Measurements from ENCODE around the gene PKMYT1.

Gene PKMYT1

DNA sequence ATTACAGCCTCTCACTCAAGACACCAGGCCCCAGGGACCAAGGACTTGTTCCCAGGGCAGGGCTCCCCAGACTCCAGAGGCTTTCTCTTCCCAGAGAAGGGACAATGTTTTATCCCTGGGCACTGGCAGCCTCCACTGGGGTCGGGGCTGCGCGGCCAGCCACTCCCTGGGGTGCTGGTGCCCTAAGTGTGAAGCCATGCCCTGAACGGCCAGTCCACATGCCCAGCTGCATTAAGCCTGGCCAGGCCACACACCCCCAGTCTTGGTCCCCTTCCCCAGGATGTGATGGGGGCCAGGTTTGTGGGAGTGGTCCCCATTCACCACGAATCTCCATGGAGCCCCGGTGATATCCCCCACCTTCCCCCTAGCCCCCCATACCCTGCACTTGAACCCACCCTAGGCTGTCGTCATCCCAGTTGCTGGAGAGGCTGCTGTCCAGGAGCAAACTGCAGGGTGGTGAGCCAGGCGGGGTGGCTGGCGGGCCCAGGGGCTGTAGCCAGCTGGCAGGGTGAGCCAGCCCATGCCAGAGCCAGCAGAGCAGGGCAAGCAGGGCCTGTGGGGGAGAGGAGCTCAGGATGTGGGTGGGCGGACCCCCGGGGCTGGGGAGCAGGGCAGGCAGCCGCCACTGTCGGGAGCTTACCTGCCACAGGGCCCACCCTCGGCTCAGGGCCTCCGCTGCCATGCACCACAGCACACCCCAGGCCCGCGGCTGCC lies 6.5 kb downstream of the PKMYT1 start:
- DNase-seq (ENCODE audit: low spot score): no peak

GRCh38 chr16:2973093-2973492 lies 7.2 kb downstream of the PKMYT1 start:
- no peak for DNase-seq (ENCODE audit: low spot score)

GRCh38 chr16:2971985-2972784 lies 8.1 kb downstream of the PKMYT1 start:
- DNase-seq (ENCODE audit: low spot score): no peak

GRCh38 chr16:2971134-2971984 lies 8.9 kb downstream of the PKMYT1 start:
- no peak for DNase-seq (ENCODE audit: low spot score)

GRCh38 chr16:2970563-2970962 lies 9.7 kb downstream of the PKMYT1 start:
- DNase-seq (ENCODE audit: low spot score): no peak

- peak; percentile 56 for DNase-seq (ENCODE audit: low spot score)
Observed at GRCh38 chr16:2969545-2970521, 10.4 kb downstream of the PKMYT1 start.

- peak; percentile 74 for DNase-seq (ENCODE audit: low spot score)
Observed at GRCh38 chr16:2968738-2969544, 11.3 kb downstream of the PKMYT1 start, which contains the start of gene PAQR4. PAQR4 (plus strand) TSS chr16:2969348; CDS start chr16:2969675, 327 bp downstream.

GRCh38 chr16:2968368-2968737 lies 11.9 kb downstream of the PKMYT1 start:
- DNase-seq (ENCODE audit: low spot score): no peak

GRCh38 chr16:2967721-2968161 lies 12.5 kb downstream of the PKMYT1 start:
- no peak for DNase-seq (ENCODE audit: low spot score)

DNA sequence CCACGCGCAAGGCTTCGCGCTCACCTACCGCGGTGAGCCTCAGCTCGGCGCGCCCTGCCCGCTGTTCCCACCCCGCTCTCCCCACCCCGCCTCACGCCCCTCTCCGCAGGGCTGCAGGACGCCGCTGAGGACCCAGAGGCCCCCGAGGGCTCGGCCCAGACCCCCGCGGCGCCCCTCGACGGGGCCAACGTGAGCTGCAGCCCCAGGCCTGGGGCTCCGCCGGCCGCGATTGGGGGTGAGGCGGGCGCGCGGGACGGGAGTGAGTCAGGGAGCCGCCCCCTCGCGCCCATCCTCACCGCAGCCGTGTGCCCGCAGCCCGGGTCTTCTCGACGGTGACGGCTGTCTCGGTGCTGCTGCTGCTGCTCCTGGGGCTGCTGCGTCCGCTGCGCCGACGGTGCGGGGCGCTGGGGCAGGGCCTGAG lies 13.0 kb downstream of the PKMYT1 start:
- no peak for DNase-seq (ENCODE audit: low spot score)

GRCh38 chr16:2966808-2967191 lies 13.4 kb downstream of the PKMYT1 start:
- DNase-seq (ENCODE audit: low spot score): no peak

DNA sequence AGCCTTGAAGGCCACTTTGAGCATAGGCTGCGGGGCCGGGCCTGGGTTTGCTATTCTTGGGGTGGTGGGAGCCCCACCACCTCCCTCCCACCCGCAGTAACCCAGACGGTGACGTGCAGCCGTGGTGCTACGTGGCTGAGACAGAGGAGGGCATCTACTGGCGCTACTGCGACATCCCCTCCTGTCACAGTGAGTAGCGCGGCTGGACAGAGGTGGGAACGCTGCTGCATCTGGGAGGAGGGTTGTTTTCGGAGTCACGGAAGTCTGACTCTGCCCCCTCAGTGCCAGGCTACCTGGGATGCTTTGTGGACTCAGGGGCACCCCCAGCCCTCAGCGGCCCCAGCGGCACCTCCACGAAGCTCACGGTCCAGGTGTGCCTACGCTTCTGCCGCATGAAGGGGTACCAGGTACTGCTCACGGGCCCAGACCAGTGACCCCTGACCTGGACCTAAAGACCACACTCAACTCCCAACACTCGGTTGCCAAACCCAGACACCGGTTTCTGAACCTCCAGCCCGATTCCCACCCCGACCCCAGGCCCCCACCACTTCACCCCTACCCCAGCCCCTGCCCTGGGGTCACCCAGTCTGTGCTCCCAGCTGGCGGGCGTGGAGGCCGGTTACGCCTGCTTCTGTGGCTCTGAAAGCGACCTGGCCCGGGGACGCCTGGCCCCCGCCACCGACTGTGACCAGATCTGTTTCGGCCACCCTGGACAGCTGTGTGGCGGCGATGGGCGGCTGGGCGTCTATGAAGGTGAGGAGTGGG lies 14.0 kb downstream of the PKMYT1 start:
- no peak for DNase-seq (ENCODE audit: low spot score)

- DNase-seq (ENCODE audit: low spot score): peak; percentile 49
Observed at GRCh38 chr16:2964475-2965336, 15.5 kb downstream of the PKMYT1 start.

- DNase-seq (ENCODE audit: low spot score): no peak
Observed at GRCh38 chr16:2963723-2964474, 16.3 kb downstream of the PKMYT1 start, which contains the start of gene KREMEN2. KREMEN2 (plus strand) TSS chr16:2964275; CDS start chr16:2964521, 246 bp downstream.

- no peak for DNase-seq (ENCODE audit: low spot score)
Observed at GRCh38 chr16:2963074-2963722, 17.0 kb downstream of the PKMYT1 start.

DNA sequence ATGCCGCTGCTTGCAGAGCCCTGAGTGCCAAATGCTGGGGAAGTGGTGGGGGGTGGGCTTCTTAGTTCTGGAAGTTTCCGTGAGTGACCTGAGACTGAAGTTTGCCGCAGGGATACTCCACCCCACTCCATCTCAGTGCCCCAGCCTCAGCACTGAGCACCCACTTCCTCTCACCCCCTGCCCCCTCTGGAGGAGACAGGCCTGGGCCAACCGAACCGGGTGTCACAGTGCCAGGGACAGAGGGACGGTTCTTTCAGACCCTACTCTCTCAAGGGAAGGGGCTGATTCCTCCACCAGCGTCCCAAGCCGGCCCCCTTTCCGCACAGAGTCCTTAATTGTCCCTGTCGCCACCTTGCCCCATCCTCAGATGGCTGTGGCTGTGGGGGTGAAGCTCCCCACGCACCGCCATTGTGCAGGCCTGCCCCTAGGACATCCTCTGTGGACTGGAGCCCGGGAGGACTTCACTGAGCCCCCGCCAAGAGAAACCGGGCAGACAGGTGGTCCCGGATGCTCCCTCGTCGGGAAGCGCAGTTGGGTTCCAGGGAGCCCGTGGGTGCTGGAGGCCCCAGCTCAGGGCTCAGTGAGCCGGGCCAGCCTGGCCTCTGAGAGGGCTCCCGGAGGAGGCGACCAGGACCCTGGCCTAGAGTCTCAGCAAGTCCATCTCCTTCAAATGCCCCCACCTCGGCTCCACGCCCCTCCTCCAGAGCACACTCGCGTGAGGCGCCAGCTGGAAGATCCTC lies 17.7 kb downstream of the PKMYT1 start:
- no peak for DNase-seq (ENCODE audit: low spot score)

Measured in CD4-positive, alpha-beta T cell treated with Interleukin-15 for 4 hours (primary cell).